NCI-H2107 treated with DMSO at 0.1 percent for 48 hours (cell line): Measurements from ENCODE around the gene NME8.
A peak's percentile ranks its signal among the peaks of the same experiment; 100 is the strongest.
"Not testable (repeated sequence)": the region's sequence is repeated elsewhere in the genome, so short reads cannot be mapped to it uniquely, and the experiment has no call there.

ENCODE experiments used
- DNase-seq: peaks from one replicate; lab custom pipeline; 2025; ENCODE audit not compliant: unreplicated experiment; lab: John Stamatoyannopoulos, UW

Gene NME8, protein sequence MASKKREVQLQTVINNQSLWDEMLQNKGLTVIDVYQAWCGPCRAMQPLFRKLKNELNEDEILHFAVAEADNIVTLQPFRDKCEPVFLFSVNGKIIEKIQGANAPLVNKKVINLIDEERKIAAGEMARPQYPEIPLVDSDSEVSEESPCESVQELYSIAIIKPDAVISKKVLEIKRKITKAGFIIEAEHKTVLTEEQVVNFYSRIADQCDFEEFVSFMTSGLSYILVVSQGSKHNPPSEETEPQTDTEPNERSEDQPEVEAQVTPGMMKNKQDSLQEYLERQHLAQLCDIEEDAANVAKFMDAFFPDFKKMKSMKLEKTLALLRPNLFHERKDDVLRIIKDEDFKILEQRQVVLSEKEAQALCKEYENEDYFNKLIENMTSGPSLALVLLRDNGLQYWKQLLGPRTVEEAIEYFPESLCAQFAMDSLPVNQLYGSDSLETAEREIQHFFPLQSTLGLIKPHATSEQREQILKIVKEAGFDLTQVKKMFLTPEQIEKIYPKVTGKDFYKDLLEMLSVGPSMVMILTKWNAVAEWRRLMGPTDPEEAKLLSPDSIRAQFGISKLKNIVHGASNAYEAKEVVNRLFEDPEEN

GRCh38 chr7:37848297-37848696, at the start of gene NME8:
Gene NME8 (plus strand): TSS chr7:37848597. CDS start chr7:37850267, 1,670 bp downstream.
- DNase-seq = no peak

DNA sequence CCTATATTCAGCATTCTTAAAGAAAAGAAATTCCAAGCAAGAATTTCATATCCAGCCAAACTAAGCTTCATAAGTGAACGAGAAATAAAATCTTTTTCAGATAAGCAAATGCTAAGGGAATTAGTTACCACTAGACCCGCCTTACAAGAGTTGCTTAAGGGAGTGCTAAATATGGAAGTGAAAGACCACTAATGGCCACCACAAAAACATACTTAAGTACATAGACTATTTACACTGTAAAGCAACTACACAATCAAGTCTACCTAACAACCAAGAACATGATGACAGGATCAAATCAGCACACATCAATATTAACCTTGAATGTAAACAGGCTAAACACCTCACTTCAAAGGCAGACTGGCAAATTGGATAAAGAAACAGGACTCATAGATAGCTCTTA, 42.2 kb upstream of the NME8 start:
- DNase-seq = no peak

DNA sequence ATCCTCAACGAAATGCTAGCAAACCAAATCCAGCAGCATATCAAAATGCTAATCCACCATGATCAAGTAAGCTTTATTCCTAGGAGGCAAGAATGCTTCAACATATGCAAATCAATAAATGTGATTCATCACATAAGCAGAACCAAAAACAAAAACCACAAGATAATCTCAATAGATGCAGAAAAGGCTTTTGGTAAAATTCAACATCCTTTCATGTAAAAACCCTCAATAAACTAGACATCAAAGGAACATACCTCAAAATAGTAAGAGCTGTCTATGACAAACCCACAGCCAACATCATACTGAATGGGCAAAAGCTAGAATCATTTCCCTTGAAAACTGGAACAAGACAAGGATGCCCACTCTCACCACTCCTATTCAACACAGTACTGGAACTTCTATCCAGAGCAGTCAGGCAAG, 36.2 kb upstream of the NME8 start:
- not testable (repeated sequence) for DNase-seq

- no peak for DNase-seq
Measured at GRCh38 chr7:37815671-37816371, 32.6 kb upstream of the NME8 start.

GRCh38 chr7:37816922-37817590, 31.3 kb upstream of the NME8 start:
- DNase-seq = no peak

DNA sequence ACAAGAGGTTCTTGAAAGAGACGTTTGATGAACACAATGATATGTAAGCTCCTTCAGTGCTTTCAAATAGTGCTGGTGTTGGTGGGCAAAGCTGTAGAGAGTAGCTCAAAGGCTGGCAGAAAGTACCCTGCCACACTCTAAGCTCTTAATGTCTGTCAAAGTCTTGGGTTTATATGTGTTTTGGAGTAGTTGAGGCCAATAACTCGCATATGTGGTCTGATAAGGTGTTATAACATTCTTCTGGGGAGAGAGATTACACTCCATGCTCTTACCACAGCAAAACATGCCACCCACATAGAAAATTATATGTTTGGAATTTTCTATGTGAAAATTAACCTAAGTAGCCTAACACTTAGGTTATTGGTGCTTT, 30.8 kb upstream of the NME8 start:
- DNase-seq = no peak

GRCh38 chr7:37817996-37818720, 30.2 kb upstream of the NME8 start:
- DNase-seq = no peak

DNA sequence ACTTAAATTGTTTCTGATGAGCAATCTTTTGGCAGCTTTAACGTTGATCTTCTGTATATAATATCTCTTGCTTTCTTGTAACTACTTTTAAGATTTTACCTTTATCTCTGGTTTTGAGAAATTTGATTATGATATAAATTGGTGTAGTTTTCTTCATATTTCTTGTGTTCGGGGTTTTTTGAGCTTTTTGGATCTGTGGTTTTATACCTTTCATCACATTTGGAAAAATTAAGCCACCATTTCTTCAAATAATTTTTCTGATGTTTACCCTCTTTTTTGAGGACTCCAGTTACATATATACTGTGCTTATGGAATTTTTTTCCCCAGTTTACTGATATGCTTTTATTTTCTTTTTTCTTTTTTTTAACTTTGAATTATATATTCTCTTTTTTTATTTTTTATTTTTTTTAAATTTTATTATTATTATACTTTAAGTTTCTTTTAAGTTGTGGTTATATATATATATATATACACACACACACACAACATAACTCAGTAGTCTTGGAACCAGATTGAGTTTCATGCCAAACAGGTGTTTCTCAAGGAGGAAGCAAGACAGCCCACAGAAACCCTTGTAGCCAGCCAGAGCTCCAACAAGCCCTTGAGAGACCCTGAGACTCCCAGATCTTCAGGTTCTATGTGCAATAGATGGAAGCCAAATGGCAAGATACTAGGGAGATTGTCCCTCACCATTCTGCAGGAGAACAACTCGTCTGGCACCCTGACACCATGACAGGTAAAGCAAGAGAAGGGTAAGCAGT, 27.5 kb upstream of the NME8 start:
- no peak for DNase-seq

DNA sequence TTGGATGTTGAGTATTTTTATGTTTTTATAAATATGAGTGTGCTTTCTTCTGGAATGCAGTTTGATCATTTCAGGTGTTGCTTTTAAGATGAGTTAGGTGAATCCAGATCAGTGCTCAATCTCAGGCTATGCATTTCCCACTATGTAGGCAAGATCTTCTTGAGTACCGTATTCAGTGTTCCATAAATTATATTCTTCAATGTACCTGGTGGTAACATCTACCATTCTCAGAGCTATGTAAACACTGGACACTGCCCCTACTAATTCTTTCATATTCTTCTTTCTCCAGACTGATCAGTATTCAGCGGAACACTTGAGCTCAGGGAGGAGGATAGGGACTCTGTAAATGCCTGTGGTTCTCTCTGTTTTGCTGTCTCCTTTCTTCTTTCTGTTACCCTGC, 25.5 kb upstream of the NME8 start:
- no peak for DNase-seq

GRCh38 chr7:37823557-37823956, 24.8 kb upstream of the NME8 start:
- no peak for DNase-seq

DNA sequence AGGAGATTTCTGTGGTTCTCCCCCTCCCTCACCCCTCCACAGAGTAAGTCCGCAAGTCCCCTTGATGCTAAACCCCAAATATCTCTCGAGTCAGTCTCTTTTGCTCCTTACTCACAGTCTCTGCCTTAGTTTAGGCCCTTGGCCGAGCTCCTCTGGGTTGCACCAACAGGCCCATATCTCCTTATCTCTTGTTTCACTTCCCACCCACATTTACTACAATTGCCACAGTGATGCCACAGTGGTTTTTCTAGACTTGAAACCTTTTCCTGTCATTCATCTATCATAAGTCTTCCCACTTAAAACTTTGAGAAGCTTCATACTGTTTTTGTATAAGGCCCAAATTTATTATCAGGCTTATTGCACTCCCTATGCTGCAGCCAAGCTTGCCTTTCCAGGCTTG, 23.4 kb upstream of the NME8 start:
- no peak for DNase-seq

DNA sequence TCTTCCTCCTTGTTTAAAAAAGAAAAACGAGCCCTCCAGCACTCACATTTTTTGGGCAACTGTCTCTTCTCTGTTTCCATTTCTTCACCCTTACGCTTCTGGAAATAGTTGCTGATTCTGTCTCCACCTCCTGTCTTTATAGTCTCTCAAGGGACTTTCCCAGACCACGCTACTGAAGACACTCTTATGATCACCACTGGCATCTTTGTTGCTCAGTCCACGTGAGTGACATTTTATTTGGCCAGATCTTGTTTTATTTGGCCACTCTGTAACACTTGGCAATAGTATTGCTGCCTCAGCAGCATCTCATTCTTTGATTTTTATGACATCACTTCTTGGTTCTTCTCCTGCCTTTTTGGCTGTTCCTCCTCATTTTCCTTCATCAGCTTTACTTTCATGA, 21.6 kb upstream of the NME8 start:
- no peak for DNase-seq

DNA sequence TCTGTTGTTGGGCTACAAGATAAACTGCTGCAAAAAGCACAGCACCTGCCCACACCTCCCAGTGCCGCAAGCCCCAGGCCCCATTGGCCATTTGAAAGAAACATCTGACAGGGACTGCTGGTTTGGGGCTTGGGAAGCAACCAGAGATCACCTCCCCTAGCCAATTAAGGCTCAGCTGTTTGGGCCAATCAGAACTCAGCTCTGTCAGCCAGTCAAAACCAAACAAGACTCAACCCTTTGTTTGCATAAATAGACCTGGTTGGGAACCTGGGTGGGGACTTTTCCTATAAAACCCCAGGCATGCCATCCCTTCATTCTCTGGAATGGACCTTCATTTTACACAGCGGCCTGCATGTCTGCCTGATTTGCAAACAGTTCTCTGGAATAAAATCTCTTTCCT, 17.2 kb upstream of the NME8 start:
- DNase-seq = no peak

GRCh38 chr7:37832194-37832593, 16.2 kb upstream of the NME8 start:
- DNase-seq = no peak

GRCh38 chr7:37833107-37833817, 15.1 kb upstream of the NME8 start:
- no peak for DNase-seq

GRCh38 chr7:37833818-37834146, 14.6 kb upstream of the NME8 start:
- peak; percentile 4 for DNase-seq

- DNase-seq = no peak
Measured at GRCh38 chr7:37853468-37853867, 5.1 kb downstream of the NME8 start.

GRCh38 chr7:37882086-37882485, 33.7 kb downstream of the NME8 start:
- DNase-seq = no peak

GRCh38 chr7:37893359-37893758, 45.0 kb downstream of the NME8 start:
- no peak for DNase-seq

- no peak for DNase-seq
Measured at GRCh38 chr7:37894671-37895070, 46.3 kb downstream of the NME8 start.
